HPDE6-E6E7 (cell line): ENCODE data around the gene ZNF316.
"Not testable (repeated sequence)": the region's sequence is repeated elsewhere in the genome, so short reads cannot be mapped to it uniquely, and the experiment has no call there.

ENCODE experiments used
- DNase-seq: peaks from one replicate; pipeline ENCODE4 v3.0.0; 2011; ENCODE audit warnings: missing footprints; ENCODE audit errors: extremely low spot score

ZNF316 gene

DNA sequence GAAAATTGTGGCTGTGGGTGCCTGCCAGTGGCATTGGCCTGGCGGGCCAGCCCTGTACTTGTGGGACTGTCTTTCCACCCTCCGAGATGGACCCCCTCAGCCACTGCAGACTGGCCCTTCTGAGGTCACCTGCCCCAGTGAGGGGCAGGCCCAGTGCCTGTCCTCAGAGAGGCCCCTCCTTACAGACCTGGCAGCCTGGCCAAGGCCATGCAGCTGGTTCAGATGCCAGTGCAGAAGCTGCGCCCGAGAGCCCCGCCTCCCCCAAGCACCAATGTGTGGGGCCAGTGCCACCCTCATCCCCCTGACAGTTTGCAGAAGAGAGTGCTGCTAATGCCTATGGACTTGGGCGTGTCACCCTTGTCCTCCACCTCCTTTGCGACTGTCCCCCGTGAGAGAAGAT lies 10.0 kb downstream of the ZNF316 start:
- no peak for DNase-seq

- DNase-seq, result no peak
Measured at GRCh38 chr7:6647541-6647940, 10.4 kb downstream of the ZNF316 start.

DNA sequence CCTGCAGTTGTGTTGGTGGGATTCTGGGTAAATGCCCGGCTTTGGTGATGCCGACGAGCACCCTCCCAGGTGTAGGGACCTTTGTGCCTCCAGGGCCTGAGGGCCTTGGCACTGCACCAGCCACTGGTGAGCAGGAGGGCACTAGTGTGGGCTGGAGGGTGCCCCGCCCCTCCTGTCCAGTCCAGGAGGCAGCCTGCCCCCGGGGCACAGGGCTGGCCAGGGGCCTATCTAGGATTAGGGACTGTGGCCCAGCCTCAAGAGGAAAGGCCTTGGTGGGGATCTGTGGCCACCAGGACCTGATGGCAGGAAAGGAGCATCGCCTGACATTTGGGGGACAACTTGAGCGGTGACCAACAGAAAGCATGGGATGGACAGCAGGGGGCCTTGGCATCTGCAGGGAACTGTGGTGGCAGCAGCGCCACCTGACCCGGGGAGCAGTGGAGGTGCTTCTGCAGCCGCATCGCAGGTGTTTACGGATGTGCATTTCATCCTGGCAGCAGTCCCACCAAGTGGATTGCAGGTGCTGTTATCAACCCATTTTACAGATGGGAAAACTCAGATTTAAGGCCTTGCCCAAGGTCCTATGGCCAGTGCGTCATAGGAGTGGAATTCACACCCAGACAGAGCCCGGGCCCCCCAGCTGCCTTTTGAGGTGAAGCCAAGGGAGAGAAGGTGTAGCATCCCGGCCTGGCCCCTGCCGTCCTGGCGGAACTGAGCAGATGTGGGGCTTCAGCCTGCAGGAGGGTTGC lies 11.1 kb downstream of the ZNF316 start:
- no peak for DNase-seq

GRCh38 chr7:6648815-6649104 lies 11.6 kb downstream of the ZNF316 start:
- no peak for DNase-seq

- no peak for DNase-seq
Measured at GRCh38 chr7:6649241-6649961, 12.3 kb downstream of the ZNF316 start.

DNA sequence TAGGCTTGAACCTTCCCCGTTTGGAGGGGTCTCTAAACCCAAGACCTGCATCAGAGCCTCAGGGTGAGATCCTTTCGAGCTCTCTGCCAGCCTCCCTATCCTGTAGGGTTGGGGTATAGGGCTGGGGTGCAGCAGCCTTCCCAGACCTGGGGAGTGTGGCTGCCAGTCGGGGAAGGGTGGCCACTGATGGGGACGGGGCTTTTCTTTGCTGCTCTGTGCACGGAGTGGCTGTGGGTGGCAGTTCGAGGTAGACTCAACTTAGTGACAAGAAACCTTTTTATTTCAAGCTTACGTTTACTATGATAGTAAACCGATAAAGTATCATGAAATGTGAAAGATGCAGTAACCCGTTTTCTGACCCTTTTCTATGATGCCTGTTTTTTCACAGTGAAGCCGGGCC lies 13.0 kb downstream of the ZNF316 start:
- DNase-seq, result no peak

GRCh38 chr7:6650521-6651011 lies 13.4 kb downstream of the ZNF316 start:
- DNase-seq, result no peak

- no peak for DNase-seq
Measured at GRCh38 chr7:6651851-6652445, 14.8 kb downstream of the ZNF316 start.

DNA sequence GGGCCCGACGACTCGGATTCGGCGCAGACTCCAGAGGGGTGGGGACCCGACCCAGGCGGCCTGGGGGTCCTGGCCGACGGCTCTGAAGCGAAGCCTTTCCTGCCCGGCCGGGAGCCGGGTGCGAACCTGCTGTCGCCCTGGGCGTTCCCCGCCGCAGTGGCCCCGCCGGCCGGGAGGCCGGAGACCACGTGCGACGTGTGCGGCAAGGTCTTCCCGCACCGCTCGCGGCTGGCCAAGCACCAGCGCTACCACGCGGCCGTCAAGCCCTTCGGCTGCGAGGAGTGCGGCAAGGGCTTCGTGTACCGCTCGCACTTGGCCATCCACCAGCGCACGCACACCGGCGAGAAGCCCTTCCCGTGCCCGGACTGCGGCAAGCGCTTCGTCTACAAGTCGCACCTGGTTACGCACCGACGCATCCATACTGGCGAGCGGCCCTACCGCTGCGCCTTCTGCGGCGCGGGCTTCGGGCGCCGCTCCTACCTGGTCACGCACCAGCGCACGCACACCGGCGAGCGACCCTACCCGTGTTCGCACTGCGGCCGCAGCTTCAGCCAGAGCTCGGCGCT lies 15.4 kb downstream of the ZNF316 start:
- no peak for DNase-seq

GRCh38 chr7:6653071-6654003 lies 16.2 kb downstream of the ZNF316 start:
- no peak for DNase-seq

- DNase-seq, result no peak
Measured at GRCh38 chr7:6654113-6654841, 17.2 kb downstream of the ZNF316 start.

- DNase-seq, result no peak
Measured at GRCh38 chr7:6654842-6655610, 17.9 kb downstream of the ZNF316 start.

DNA sequence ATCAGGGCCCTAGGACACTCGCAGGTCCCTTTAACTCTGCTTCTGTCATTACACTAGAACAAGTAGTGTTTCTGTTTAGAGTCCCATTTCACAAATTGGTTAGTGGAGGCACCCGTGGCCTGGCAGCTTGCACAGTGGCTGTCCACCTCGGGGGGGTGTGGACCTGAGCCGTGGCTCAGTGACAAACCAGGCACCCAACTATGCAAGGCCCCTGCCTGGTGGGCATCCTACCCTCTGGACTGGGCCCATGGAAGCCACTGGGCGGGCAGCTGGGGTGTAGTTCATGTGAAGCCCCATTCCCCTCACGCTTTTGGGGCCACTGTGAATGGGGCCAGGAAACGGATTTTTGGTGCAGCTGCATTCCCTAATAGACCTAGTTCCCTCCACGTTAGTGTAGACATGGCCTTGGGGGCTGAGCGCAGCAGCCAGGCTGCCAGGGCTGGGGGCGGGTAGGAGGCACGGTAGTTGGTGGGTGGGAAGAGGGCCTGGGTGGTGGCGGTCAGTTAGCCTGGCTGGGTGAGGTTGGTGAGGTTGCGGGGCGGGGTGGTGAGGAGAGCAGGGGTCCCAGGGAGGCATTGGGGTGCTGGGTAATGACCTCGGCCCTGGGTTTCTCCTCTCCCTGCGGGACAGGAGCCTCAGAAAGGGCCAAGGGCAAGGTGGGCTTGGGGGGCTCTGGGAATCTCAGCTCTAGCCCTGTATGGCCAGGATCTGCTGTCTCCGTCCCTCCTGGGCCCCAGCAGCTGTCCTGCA lies 18.7 kb downstream of the ZNF316 start:
- DNase-seq, result no peak

DNA sequence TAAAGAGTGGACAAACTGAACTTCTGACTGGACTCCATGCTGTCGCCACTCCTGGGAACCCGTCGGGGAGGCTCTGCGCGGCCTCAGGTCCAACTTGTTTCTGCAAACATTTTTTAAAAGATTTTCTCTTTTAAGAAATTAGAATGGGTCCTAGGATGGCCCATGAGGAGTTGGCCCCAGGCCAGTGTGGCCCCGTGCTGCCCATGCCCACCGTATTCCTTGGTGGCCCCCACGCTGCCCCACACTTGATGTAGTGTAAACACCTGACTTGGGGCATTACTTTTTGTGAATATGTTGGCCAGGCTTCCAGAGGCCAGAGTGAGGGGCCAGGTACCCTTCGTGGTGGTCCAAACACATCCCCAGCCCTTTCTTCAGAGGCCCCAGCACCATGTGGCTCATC lies 19.3 kb downstream of the ZNF316 start:
- no peak for DNase-seq

DNA sequence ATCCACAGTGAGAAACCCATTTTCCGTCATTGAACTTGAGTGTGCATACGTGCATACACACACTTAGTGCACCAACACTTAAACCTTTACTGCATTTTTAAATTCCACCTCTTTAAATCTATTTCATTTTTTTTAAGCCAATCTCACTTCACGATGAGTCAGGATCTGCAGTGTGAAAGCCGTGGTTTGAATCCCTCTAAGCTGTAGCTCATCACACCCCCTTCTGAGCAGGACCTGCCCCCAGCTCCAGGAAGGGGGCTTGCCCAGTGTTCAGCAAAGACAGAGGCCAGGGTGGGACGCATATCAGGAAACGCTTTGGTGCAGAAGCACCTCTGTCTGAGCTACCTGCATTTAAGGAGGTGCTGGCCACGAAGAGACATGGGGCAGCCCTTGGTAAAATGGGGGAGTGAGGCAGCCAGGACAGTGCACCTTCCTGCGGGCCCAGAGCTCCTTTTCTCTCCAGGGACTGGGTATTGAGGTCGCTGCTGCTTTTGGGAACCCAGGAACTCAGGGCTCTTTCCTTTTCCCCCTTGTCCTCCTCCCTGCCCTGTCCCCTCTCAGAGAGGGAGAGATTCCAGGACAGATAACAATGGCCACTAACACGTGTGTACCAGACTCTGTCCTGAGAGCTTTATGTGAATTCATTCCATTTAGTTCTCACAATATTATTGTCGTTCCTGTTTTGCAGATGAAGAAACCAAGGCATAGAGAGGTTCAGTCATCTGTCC lies 21.7 kb downstream of the ZNF316 start:
- no peak for DNase-seq

DNA sequence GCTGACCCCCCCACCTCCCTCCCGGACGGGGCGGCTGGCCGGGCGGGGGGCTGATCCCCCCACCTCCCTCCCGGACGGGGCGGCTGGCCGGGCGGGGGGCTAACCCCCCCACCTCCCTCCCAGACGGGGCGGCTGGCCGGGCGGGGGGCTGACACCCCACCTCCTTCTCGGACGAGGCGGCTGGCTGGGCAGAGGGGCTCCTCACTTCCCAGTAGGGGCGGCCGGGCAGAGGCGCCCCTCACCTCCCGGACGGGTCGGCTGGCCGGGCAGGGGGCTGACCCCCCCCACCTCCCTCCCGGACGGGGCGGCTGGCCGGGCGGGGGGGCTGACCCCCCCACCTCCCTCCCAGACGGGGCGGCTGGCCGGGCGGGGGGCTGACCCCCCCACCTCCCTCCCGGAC lies 33.7 kb downstream of the ZNF316 start:
- DNase-seq, result not testable (repeated sequence)

GRCh38 chr7:6675807-6676405 lies 38.8 kb downstream of the ZNF316 start:
- DNase-seq, result no peak

- DNase-seq, result no peak
Measured at GRCh38 chr7:6680146-6680545, 43.0 kb downstream of the ZNF316 start.
